Tongue (tissue), 2 donors: ENCODE measurements around the gene LY86. TPM values are rescaled to one million over a fixed set of nuclear protein-coding genes. Genes with fewer than 3 reads are reported as not detected.
"Not testable (repeated sequence)": the region's sequence is repeated elsewhere in the genome, so short reads cannot be mapped to it uniquely, and the experiment has no call there.

ENCODE experiments used
- DNase-seq: peaks from one replicate; pipeline ENCODE4 v3.0.0-alpha.2; 2015
- total RNA-seq: library from RNA; depleted of rRNA; stranded (reverse); fragments of >200 nt; gene quantifications from one replicate; pipeline ENCODE4 v1.2.3, GENCODE V29; 2014

The LY86 gene
- total RNA-seq, 1 donor from 2014 or later: 0.72 TPM

- peak; percentile 58 for DNase-seq
Observed at GRCh38 chr6:6654599-6655575, 66.4 kb downstream of the LY86 start.

- peak; percentile 60 for DNase-seq
Observed at GRCh38 chr6:6655805-6656251, 67.3 kb downstream of the LY86 start.

- DNase-seq: no peak
Observed at GRCh38 chr6:6656287-6656686, 67.8 kb downstream of the LY86 start.

GRCh38 chr6:6657085-6657819, 68.7 kb downstream of the LY86 start:
- no peak for DNase-seq

- no peak for DNase-seq
Observed at GRCh38 chr6:6657820-6658217, 69.3 kb downstream of the LY86 start.

- no peak for DNase-seq
Observed at GRCh38 chr6:6659600-6660327, 71.2 kb downstream of the LY86 start.

GRCh38 chr6:6660339-6661045, 72.0 kb downstream of the LY86 start:
- DNase-seq: no peak

GRCh38 chr6:6661191-6661590, 72.7 kb downstream of the LY86 start:
- DNase-seq: no peak

GRCh38 chr6:6661684-6662083, 73.2 kb downstream of the LY86 start:
- DNase-seq: peak; percentile 74

GRCh38 chr6:6663421-6664135, 75.1 kb downstream of the LY86 start:
- DNase-seq: peak; percentile 50

- peak; percentile 34 for DNase-seq
Observed at GRCh38 chr6:6665555-6666243, 77.2 kb downstream of the LY86 start.

- not testable (repeated sequence) for DNase-seq
Observed at GRCh38 chr6:6670150-6670549, 81.6 kb downstream of the LY86 start.

- no peak for DNase-seq
Observed at GRCh38 chr6:6674872-6675271, 86.4 kb downstream of the LY86 start.

- peak; percentile 94 for DNase-seq
Observed at GRCh38 chr6:6676910-6677441, 88.5 kb downstream of the LY86 start.

- no peak for DNase-seq
Observed at GRCh38 chr6:6678185-6678671, 89.7 kb downstream of the LY86 start.

GRCh38 chr6:6678811-6679210, 90.3 kb downstream of the LY86 start:
- DNase-seq: no peak

GRCh38 chr6:6679633-6680032, 91.1 kb downstream of the LY86 start:
- DNase-seq: no peak

GRCh38 chr6:6680526-6680925, 92.0 kb downstream of the LY86 start:
- no peak for DNase-seq

GRCh38 chr6:6681075-6681849, 92.7 kb downstream of the LY86 start:
- DNase-seq: no peak
